HG03575 (cell line): ENCODE results near the gene MBD3L5.
"Not testable (repeated sequence)": the region's sequence is repeated elsewhere in the genome, so short reads cannot be mapped to it uniquely, and the experiment has no call there.

ENCODE experiments used
- ATAC-seq: cut with Tn5 transposase; IDR thresholded peaks from one replicate; pipeline ENCODE4 v1.9.1; 2021; ENCODE audit not compliant: unreplicated experiment, insufficient number of reproducible peaks, low FRiP score; ENCODE audit errors: extremely low read depth

MBD3L5 gene

DNA sequence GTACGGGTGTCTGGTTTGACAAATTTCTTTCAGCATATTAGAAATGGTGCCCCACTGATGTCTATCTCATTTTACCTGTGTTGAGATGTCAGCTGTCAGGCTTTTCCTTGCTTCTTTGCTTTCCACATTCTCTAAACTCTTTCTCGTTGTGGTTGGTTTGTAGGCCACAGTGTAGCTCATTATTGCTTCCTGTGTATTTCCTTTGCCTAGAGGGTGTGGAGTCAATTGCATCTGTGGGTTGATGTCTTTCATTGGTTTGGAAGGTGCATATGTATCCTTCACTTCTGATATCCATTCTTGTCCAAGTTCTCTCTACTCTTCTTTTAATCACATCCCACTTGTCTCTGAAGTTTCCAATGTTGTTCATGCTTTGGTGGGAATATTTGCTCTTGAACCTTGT is 11.2 kb downstream of the MBD3L5 start:
- not testable (repeated sequence) for ATAC-seq

DNA sequence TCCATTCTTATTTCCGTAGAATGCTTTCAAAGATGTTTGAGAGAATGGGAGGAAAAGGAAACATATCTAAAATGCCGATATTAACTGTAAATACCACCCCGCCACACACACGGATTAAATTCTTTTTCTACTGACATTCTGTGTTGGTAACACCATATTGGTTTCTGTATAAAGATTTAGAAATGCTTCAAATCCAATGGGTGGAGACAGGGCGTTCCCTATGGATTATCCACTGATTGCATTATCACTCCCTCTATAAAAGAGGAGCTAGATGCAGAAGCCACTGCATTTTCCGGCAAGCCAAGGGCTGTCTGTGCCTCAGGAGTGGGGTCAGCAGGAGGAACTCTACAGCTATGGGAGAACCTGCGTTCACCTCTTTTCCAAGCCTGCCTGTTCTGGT is 18.6 kb downstream of the MBD3L5 start, which contains the start of gene MBD3L2:
Gene MBD3L2 (plus strand): TSS at position 301 of the 400 bp plus-strand sequence. CDS start 53 bp downstream, at position 354.
- not testable (repeated sequence) for ATAC-seq

DNA sequence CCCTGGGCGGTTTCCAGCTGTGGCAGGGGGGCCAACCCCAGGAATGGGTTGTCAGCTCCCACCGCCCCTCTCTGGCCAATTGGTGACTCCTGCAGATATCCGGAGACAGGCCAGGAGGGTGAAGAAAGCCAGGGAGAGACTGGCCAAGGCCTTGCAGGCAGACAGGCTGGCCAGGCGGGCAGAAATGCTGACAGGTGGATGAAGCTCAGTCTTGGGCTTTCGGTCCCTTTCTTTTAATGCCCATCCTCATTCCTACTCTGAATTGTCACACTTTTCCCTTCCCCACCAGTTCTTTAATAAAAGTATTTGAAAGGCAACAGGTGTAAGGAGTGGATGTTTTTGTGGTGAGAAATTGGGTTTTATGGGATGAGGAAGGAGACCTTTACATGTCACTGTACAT is 21.0 kb downstream of the MBD3L5 start:
- not testable (repeated sequence) for ATAC-seq

DNA sequence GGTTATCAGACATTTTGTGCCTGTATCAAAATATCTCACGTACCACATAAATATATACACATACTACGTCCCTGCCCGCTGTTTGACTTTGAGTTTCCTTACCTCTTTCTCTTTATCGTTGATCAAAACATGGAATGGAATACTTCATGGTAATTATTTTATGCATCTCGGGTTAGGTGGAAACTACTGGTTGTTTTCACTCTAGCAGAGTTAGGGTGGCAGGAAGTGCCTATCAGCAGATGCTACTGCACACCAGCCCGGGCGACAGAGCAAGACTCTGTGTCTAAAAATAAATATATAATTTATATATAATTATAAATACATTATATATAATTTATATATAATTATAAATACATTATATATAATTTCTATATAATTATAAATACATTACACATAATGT is 22.5 kb downstream of the MBD3L5 start:
- ATAC-seq = not testable (repeated sequence)

DNA sequence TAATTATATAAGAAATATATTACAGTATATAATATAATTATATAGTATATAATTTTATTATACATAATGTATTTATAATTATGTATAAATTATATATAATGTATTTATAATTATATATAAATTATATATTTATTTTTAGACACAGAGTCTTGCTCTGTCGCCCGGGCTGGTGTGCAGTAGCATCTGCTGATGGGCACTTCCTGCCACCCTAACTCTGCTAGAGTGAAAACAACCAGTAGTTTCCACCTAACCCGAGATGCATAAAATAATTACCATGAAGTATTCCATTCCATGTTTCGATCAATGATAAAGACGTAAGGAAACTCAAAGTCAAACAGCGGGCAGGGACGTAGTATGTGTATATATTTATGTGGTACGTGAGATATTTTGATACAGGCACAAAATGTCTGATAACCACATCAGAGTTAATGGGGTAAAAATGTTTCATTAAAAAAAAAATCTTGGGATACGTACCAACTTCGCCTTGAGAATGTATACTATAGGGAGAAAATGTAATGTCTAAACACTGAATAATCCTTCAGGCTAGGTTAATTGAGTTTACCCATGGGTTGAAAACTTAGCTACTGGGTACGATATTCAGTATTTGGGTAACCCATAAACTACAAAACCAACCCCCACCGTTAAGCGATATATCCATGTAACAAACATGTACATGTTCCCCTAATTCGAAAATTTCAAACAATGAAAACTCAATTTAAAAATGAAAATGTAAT is 24.4 kb downstream of the MBD3L5 start:
- not testable (repeated sequence) for ATAC-seq

DNA sequence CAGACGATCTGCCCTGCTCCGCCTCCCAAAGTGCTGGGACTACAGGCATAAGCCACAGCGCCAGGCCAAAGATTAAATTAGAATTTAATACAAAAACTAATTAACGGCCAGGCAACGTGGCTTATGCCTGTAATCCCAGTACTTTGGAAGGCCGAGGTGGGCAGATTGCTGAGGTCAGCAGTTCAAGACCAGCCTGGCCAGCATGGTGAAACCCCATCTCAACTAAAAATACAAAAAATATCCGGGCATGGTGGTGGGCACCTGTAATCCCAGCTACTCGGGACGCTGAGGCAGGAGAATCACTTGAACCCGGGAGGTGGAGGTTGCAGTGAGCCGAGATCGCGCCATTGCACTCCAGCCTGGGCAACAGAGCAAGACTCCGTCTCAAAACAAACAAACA is 25.3 kb downstream of the MBD3L5 start:
- ATAC-seq = not testable (repeated sequence)

DNA sequence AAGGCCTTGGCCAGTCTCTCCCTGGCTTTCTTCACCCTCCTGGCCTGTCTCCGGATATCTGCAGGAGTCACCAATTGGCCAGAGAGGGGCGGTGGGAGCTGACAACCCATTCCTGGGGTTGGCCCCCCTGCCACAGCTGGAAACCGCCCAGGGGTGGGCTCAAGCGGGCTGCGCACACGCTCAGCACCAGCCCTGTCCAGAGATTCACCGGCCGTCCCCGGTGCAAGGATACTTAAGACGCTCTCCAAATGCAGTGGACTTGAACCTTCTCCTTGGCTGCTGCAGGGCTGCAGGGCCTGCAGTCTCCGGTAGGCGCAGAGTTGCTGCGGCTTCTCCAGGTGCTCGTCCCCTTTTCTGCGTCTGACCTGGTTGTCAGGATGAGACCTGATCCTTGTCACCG is 26.0 kb downstream of the MBD3L5 start:
- ATAC-seq = not testable (repeated sequence)

DNA sequence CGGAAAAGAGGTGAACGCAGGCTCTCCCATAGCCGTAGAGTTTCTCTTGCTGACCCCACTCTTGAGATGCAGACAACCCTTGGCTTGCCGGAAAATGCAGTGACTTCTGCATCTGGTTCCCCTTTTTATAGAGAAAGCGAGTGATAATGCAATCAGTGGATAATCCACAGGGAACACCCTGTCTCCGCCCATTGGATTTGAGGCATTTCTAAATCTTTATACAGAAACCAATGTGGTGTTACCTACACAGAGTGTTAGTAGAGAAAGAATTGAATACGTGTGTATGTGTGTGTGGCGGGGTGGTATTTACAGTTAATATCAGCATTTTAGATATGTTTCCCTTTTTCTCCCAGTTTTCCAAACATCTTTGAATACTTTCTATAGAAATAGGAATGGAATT is 28.2 kb downstream of the MBD3L5 start, which contains the start of gene MBD3L3:
Gene MBD3L3 (minus strand): TSS at position 101 of the 400 bp plus-strand sequence. CDS start 71 bp downstream, at position 30.
- not testable (repeated sequence) for ATAC-seq

DNA sequence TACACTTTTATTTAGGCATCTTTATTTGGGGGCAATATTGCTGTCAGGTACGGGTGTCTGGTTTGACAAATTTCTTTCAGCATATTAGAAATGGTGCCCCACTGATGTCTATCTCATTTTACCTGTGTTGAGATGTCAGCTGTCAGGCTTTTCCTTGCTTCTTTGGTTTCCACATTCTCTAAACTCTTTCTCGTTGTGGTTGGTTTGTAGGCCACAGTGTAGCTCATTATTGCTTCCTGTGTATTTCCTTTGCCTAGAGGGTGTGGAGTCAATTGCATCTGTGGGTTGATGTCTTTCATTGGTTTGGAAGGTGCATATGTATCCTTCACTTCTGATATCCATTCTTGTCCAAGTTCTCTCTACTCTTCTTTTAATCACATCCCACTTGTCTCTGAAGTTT is 29.6 kb downstream of the MBD3L5 start:
- not testable (repeated sequence) for ATAC-seq

DNA sequence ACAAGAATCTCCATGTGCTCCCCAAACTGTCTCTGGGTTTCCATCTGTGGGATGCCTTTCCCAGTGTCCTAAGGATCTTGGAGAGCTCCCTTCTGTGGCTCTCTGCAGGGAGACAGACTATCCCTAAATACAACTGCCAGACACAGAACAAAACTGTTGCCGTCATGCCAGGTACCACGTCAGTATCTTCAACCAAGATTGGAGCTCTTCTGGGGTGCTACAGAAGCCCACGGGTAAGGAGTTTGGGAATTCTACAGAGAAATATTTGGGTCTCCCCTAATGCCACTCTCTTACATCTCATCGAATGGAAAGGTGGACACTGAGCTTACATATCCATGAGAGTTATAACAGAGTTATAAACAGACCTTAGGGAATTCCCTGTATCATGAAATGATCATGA is 33.0 kb downstream of the MBD3L5 start:
- no peak for ATAC-seq

DNA sequence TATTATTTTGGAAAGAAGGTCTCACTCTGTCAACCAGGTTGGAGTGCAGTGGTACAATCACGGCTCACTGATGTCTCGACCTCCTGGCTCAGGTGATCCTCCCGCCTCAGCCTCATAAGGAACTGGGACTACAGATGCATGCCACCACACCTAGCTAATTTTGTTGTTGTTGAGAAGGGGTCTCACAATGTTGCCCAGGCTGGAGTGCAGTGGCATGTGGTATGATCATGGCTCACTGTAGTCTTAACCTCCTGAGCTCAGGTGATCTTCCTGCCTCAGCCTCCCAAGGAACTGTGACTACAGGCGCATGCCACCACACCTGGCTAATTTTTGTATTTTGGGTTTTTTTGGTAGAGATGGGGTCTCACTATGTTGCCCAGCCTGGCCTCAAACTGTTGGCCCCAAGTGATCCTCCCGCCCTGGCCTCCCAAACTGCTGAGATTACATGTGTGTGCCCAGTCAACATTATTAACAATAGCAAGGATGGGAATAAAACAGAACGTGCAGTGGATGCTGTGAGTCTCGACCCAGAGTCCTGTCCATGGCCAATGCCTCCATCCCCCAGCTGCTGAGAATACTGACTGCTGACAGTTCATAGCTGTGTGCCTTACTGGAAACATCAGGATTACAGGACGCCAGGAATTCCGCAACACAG is 33.5 kb downstream of the MBD3L5 start:
- no peak for ATAC-seq

DNA sequence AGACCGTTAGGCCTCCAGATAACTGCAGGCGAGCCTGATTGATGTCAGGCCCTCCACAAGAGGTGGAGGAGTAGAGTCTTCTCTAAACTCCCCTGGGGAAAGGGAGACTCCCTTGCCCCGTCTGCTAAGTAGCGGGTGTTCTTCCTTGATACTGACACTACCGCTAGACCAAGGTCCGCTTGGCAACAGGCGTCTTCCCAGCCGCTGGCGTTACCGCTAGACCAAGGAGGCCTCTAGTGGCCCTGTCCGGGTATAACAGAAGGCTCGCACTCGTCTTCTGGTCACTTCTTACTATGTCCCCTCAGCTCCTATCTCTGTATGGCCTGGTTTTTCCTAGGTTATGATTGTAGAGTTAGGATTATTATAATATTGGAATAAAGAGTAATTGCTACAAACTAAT is 36.7 kb downstream of the MBD3L5 start:
- ATAC-seq = not testable (repeated sequence)

DNA sequence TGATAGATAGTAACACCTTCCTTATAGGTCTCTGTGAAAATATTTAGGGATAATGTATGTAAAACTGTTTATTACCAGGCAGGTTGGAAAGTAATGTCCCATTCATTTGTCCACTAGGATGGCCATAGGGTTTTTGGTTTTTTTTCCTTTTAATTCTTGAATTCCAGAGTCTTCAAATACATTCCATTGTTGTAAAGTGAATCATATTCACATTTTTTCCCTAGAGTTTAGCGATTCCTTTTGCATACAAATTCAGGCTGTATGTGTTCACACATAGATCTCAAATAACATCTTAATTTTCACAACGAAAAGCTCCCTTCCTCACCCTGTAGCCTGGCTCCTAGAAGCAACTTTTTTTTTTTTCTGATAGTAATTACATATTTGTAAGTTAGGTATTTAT is 37.3 kb downstream of the MBD3L5 start:
- no peak for ATAC-seq

DNA sequence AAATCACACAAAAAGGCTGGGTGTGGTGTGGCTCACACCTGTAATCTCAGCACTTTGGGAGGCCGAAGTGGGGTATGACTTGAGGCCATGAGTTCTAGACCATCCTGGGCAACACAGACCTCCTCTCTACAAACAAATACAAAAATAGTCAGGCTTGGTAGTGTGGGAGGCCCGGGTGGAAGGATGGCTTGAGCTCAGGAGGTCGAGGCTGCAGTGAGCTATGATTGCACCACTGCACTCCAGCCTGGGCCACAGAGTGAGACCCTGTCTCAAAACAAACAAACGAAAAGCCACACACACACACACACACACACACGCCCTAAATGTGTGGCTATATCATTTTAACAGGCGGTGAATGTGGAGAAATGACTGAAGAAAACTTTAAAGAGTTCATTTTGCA is 38.2 kb downstream of the MBD3L5 start:
- ATAC-seq = no peak

DNA sequence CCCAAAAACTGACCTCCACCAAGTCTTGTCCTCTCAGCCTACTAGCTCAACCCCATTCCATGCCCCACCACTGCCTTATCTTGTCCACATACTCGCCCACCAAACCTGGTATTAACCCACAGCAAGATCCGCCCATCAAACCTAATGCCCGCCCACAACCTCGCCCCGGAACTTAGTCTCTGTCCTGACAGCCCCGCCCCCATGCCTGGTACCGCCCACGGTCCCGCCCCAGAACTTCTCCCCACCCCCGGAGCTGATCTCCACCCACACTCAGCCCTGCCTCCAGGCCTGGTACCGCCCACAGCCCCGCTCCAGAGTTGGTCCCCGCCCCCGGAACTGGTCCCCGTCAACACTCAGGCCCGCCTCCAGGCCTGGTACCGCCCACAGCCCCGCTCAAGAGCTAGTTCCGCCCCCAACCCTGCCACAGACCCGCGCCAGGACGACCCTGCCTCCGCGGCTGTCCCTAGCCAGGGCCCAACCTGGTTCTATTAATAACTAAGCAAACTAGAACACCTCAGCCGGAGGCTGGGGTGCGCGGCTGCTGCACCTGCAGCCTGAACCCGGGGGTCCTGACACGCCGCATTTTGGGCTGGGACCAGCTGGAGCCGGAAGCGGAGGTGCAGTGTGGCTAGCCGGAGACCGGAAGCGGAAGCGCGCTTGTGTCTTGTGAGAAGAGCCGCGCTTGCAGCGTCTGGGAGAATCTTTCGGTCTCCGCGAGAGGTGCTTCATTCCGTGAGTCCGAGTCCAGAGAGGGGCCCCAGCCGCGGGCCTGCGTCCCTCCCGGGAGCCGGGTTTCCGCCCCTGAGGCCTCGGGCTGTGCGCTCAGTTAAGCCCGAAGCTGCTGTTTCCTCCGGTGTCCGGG is 38.9 kb downstream of the MBD3L5 start, which contains the start of gene ZNF557:
Gene ZNF557 (plus strand): TSS at position 662 of the 862 bp plus-strand sequence. CDS start 5,372 bp downstream, outside the sequence.
- peak; percentile 69 for ATAC-seq

DNA sequence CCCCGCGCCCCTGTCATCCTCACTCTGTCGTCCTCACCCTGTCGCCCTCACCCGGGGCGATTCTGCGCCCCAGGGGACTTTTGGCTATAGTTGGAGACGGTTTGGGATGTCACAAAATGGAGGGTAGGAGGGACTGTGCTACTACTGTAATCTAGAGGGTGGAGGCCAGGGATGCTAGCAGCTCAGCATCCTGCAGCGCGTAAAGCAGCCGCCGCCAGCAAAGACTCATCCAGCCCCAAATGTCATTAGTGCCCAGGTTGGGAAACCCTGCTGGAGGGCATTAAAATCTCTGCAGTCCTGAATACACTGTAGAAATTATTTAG is 39.5 kb downstream of the MBD3L5 start:
- no peak for ATAC-seq

DNA sequence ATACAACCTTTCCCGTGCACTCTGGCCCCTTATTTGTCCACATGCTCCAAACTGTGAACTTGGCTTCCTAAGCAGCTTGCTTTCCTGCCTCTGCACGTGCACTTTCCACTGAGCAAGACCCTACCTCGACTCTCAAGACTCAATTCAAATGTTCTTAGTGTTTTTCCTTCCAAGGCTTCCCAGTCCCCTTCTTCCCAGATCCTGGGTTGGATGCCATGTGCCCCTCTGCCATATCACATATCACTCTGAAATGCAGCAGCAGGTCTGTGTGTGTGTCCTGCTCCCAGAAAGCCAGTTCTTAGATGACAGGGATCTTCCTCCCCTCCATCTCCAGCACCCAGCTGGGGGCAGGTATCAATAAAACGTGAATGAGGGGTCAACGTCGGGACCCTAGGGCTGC is 42.2 kb downstream of the MBD3L5 start:
- no peak for ATAC-seq

DNA sequence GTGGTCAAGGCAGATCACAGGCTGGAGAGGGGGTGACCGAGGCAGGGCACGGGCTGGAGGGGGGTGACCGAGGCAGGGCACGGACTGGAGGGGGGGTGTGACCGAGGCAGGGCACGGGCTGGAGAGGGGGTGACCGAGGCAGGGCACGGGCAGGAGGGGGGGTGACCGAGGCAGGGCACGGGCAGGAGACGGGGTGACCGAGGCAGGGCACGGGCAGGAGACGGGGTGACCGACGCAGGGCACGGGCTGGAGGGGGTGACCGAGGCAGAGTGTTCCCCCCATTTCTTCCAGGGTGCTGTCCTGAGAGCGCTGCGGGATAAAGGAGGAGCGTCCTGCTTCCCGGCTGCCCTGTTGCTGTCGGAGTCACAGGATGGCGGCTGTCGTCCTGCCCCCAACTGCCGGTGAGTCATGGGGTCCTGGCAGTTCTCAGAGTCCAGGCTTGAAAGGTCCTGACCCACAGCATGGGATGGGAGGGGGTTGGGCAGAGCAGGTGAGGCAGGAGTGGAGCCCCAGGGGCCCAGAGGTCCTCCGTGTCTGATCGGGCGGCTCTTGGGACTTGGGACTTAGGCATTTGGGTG is 44.4 kb downstream of the MBD3L5 start:
- no peak for ATAC-seq

DNA sequence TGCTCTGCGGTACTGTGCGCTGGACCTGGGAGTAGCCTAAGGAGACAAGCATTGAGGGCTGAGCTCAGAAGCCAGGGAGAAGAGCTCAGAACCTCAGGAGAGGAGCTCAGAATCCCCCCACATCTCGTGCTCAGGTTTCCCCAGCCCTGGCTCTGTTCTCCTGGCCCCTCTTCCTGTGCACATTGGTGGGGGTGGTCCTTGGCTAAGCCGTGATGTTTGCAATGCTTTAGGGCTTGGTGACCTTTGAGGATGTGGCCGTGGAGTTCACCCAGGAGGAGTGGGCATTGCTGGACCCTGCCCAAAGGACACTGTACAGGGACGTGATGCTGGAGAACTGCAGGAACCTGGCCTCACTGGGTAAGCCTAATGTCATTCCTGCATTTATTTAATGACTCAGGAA is 45.8 kb downstream of the MBD3L5 start:
- ATAC-seq = no peak
